Panc1 (cell line): ENCODE data around the gene MEMO1. TPM values are rescaled to one million over a fixed set of nuclear protein-coding genes. Genes with fewer than 3 reads are reported as not detected.

Experiments used
- ATAC-seq: fragments of 200-7000 bp; cut with Tn5 transposase; 2 replicates; pipeline ENCODE4 v1.9.1; 2020; ENCODE audit warnings: mild to moderate bottlenecking, moderate library complexity
- BruUV-seq: library from RNA; stranded (reverse); fragments of 400-500 nt; replicated peaks from 2 replicates; lab custom pipeline; 2021; lab: Mats Ljungman, UMichigan
- CTCF ChIA-PET: fragments of 300-600 bp; sonication (Branson Sonifier 250); formaldehyde crosslinking; loops from one replicate; lab custom pipeline; 2022; ENCODE audit warnings: antibody characterized with exemption; lab: Charles Lee
- POLR2A ChIA-PET: fragments of 300-600 bp; sonication (Branson Sonifier 250); formaldehyde crosslinking; loops from one replicate; lab custom pipeline; 2022; ENCODE audit warnings: antibody characterized with exemption; lab: Charles Lee
- DNase-seq: peaks from one replicate; pipeline ENCODE4 v3.0.0-alpha.2; 2010; ENCODE audit warnings: low read depth, low spot score
- H3K27ac ChIP-seq: 2 replicates; pipeline ENCODE4 v1.5.1; 2011; ENCODE audit warnings: mild to moderate bottlenecking, low read length, inconsistent platforms
- H3K27me3 ChIP-seq: fragments of 200-500 bp; sonication (Bioruptor generic); 2 replicates; pipeline ENCODE4 v1.6.0; 2014; ENCODE audit warnings: low read length, inconsistent platforms; ENCODE audit not compliant: control insufficient read depth, insufficient read depth
- H3K36me3 ChIP-seq: fragments of 200-500 bp; sonication (Bioruptor generic); 2 replicates; pipeline ENCODE4 v1.5.1; 2014; ENCODE audit warnings: inconsistent platforms, mild to moderate bottlenecking, low read length, moderate library complexity; ENCODE audit not compliant: control insufficient read depth, insufficient read depth
- H3K4me1 ChIP-seq: 2 replicates; pipeline ENCODE4 v1.5.1; 2011; ENCODE audit warnings: inconsistent platforms, mild to moderate bottlenecking, low read length, moderate library complexity; ENCODE audit not compliant: control insufficient read depth, insufficient read depth
- H3K4me3 ChIP-seq, 2 experiments: 2 replicates each; pipeline ENCODE4 v1.5.1; 2011 to 2012; ENCODE audit warnings: low read depth in 2 of 2, low read length in 2 of 2, mild to moderate bottlenecking in 2 of 2, inconsistent platforms in 1 of 2, moderate library complexity in 1 of 2
- H3K9me3 ChIP-seq: fragments of 200-500 bp; sonication (Bioruptor generic); 2 replicates; pipeline ENCODE4 v1.5.1; 2014; ENCODE audit warnings: low read depth, mild to moderate bottlenecking, inconsistent platforms, low read length, moderate library complexity; ENCODE audit not compliant: control insufficient read depth, insufficient read depth
- CTCF ChIP-seq: fragments of 450-650 bp; IDR thresholded peaks from 2 replicates; pipeline ENCODE4 v1.5.1; 2017; ENCODE audit warnings: mild to moderate bottlenecking
- POLR2AphosphoS5 ChIP-seq: IDR thresholded peaks from 2 replicates; pipeline ENCODE4 v1.6.1; 2012; ENCODE audit warnings: mild to moderate bottlenecking, low read depth, low read length, moderate library complexity
- SIN3A ChIP-seq: IDR thresholded peaks from 2 replicates; pipeline ENCODE4 v1.6.1; 2012; ENCODE audit warnings: low read depth, mild to moderate bottlenecking, low read length, moderate library complexity, borderline replicate concordance; ENCODE audit not compliant: insufficient read depth
- TCF7L2 ChIP-seq: IDR thresholded peaks from 2 replicates; pipeline ENCODE4 v1.6.1; 2011; ENCODE audit warnings: mild to moderate bottlenecking, low read depth, low read length, inconsistent platforms
- in situ Hi-C: cut with HindIII; loops from 2 replicates; pipeline ENCODE4 v1.10.0; 2016; ENCODE audit warnings: low sequenced_read_pairs, low pct_unique_long_range_greater_than_20kb
- intact Hi-C: fragments of 100-400 bp; cut with micrococcal nuclease; formaldehyde crosslinking; loops from one replicate; pipeline ENCODE4 v1.10.0; 2022; ENCODE audit not compliant: unreplicated experiment
- total RNA-seq: library from RNA; stranded (reverse); gene quantifications from one replicate; pipeline ENCODE4 v1.2.1, GENCODE V29; 2021; ENCODE audit not compliant: unreplicated experiment
- TF ChIP-seq, protein P1 (sequence below), 2 experiments: IDR thresholded peaks; 2 replicates each; pipeline ENCODE4 v1.6.1; 2011 to 2012; ENCODE audit warnings: low read depth in 2 of 2, control low read depth in 1 of 2, low read length in 1 of 2, mild to moderate bottlenecking in 1 of 2, moderate library complexity in 1 of 2; ENCODE audit not compliant: insufficient read depth in 1 of 2

The MEMO1 gene
- total RNA-seq, 1 experiment from 2014 or later = 60.8 TPM

DNA sequence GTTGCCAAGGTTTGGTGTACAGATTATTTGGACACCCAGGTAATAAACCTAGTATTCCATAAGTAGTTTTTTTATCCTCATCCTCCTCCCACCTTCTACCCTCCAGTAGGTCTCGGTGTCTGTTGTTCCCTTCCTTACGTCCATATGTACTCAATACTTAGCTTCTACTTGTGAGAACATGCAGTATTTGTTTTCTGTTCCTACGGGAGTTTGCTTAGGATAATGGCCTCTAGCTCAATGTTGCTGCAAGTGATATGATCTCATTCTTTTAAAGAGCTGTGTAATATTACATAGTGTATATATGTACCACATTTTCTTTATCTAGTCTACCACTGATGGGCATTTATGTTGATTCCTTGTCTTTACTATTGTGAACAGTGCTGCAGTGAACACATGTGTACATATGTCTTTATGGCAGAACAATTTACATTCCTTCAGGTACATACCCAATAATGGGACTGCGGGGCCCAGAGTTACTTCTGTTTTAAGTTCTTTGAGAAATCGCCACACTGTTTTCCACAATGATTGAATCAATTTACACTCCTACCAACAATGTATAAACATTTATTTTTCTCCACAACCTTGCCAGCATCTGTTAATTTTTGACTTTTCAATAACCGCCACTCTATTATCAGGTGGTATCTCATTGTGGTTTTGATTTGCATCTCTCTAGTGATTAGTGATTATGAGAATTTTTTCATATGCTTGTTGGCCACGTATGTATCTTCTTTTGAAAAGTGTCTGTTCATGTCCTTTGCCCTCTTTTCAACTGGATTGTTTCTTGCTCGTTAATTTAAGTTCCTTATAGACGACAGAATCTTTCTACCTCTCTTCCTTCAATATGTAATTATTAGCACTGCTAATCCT, 88.0 kb downstream of the MEMO1 start:
- intact Hi-C loops = no loop called here

GRCh38 chr2:31920962-31921361, 89.8 kb downstream of the MEMO1 start:
- DNase-seq (no peak), ATAC-seq (no peak)
- no peaks in the 10 kb centered on the region for H3K9me3 ChIP-seq
- in situ Hi-C loops = no loop called here
- ChIA-PET CTCF (no interaction called here), POLR2A (no interaction called here)
- H3K4me3 ChIP-seq = no peak overlapping the region
- H3K27me3 ChIP-seq = no peaks in the 10 kb centered on the region
- peaks cover 2% of the 10 kb centered on the region; the same call in 1 of the 2 replicates for H3K36me3 ChIP-seq
- no TSS peak for BruUV-seq
- no peaks in the 10 kb centered on the region for H3K4me1 ChIP-seq
- no peak overlapping the region for H3K27ac ChIP-seq
- TF ChIP-seq CTCF (no peak), TCF7L2 (no peak)
- intact Hi-C loops = no loop called here

More for the DNA sequence above, 88.0 kb downstream of the MEMO1 start:
- DNase-seq = no peak
- TSS peak; percentile 17 for BruUV-seq
- POLR2A ChIA-PET = no interaction called here
- Histone ChIP-seq H3K4me1 (no peaks in the 10 kb centered on the region), H3K27ac (no peak overlapping the region), H3K27me3 (no peaks in the 10 kb centered on the region), H3K9me3 (no peaks in the 10 kb centered on the region), H3K36me3 (peaks cover 2% of the 10 kb centered on the region; the same call in 1 of the 2 replicates), H3K4me3 (no peak overlapping the region)
- CTCF ChIA-PET = no interaction called here
- no peak for ATAC-seq
- in situ Hi-C loops = no loop called here
- TF ChIP-seq TCF7L2 (no peak), CTCF (no peak), SIN3A (no peak), POLR2AphosphoS5 (no peak)
- TF ChIP-seq, protein P1, sequence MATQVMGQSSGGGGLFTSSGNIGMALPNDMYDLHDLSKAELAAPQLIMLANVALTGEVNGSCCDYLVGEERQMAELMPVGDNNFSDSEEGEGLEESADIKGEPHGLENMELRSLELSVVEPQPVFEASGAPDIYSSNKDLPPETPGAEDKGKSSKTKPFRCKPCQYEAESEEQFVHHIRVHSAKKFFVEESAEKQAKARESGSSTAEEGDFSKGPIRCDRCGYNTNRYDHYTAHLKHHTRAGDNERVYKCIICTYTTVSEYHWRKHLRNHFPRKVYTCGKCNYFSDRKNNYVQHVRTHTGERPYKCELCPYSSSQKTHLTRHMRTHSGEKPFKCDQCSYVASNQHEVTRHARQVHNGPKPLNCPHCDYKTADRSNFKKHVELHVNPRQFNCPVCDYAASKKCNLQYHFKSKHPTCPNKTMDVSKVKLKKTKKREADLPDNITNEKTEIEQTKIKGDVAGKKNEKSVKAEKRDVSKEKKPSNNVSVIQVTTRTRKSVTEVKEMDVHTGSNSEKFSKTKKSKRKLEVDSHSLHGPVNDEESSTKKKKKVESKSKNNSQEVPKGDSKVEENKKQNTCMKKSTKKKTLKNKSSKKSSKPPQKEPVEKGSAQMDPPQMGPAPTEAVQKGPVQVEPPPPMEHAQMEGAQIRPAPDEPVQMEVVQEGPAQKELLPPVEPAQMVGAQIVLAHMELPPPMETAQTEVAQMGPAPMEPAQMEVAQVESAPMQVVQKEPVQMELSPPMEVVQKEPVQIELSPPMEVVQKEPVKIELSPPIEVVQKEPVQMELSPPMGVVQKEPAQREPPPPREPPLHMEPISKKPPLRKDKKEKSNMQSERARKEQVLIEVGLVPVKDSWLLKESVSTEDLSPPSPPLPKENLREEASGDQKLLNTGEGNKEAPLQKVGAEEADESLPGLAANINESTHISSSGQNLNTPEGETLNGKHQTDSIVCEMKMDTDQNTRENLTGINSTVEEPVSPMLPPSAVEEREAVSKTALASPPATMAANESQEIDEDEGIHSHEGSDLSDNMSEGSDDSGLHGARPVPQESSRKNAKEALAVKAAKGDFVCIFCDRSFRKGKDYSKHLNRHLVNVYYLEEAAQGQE (IDR thresholded peaks at IDR 0.05; ENCODE audit: insufficient read depth in 1 of 2, low read depth in 2 of 2, low read length in 1 of 2) = no peak
